Stimulated activated CD4-positive, alpha-beta T cell treated with anti-CD3 and anti-CD28 coated beads, Interleukin-1b, Interleukin-23, amount 100 ng/mL, for 4 hours (primary cell): ENCODE data around the gene MYO1A.
"Not testable (repeated sequence)": the region's sequence is repeated elsewhere in the genome, so short reads cannot be mapped to it uniquely, and the experiment has no call there.

Experiments
- DNase-seq, 2 donors: peaks; one replicate each; pipeline ENCODE4 v3.0.0-alpha.2; 2020; ENCODE audit warnings: low read depth in 2 of 2

The MYO1A gene

GRCh38 chr12:56993346-56993745, 56.6 kb downstream of the MYO1A start:
- no peak for DNase-seq

- DNase-seq = no peak
These were observed 58.3 kb downstream of the MYO1A start for GRCh38 chr12:56991319-56992246.

- DNase-seq = no peak
These were observed 59.1 kb downstream of the MYO1A start for GRCh38 chr12:56990648-56991318.

- DNase-seq = no peak
These were observed 59.9 kb downstream of the MYO1A start for GRCh38 chr12:56989861-56990610.

- no peak for DNase-seq
These were observed 61.7 kb downstream of the MYO1A start for GRCh38 chr12:56988207-56988739.

GRCh38 chr12:56987551-56988053, 62.3 kb downstream of the MYO1A start:
- DNase-seq = peak; percentile 67 to 71

- DNase-seq = no peak
These were observed 62.9 kb downstream of the MYO1A start for GRCh38 chr12:56987011-56987410.

GRCh38 chr12:56985714-56986113, 64.2 kb downstream of the MYO1A start:
- not testable (repeated sequence) for DNase-seq

- no peak for DNase-seq
These were observed 66.5 kb downstream of the MYO1A start for GRCh38 chr12:56983386-56983785.

GRCh38 chr12:56982578-56983236, 67.2 kb downstream of the MYO1A start:
- not testable (repeated sequence) for DNase-seq

GRCh38 chr12:56980941-56981530, 68.9 kb downstream of the MYO1A start:
- no peak for DNase-seq

GRCh38 chr12:56980268-56980667, 69.7 kb downstream of the MYO1A start:
- no peak for DNase-seq

- DNase-seq = no peak
These were observed 70.3 kb downstream of the MYO1A start for GRCh38 chr12:56979628-56980027.
